Kidney epithelial cell (primary cell): ENCODE measurements around the gene CASTOR1. TPM values are rescaled to one million over a fixed set of nuclear protein-coding genes. Genes with fewer than 3 reads are reported as not detected.

Experiments
- DNase-seq: peaks from one replicate; pipeline ENCODE4 v3.0.0-alpha.2; 2010; ENCODE audit warnings: low read depth
- H3K27me3 ChIP-seq: 2 replicates; pipeline ENCODE4 v1.6.0; 2011; ENCODE audit warnings: low read length; ENCODE audit not compliant: control insufficient read depth, insufficient read depth
- H3K36me3 ChIP-seq: 2 replicates; pipeline ENCODE4 v1.5.1; 2011; ENCODE audit warnings: low read length; ENCODE audit not compliant: control insufficient read depth, insufficient read depth
- H3K4me3 ChIP-seq: 2 replicates; pipeline ENCODE4 v1.5.1; 2011; ENCODE audit warnings: low read depth, mild to moderate bottlenecking, control low read depth, low read length
- total RNA-seq: library from RNA; depleted of rRNA; stranded (reverse); fragments of >200 nt; gene quantifications from 2 replicates; pipeline ENCODE4 v1.2.3, GENCODE V29; 2015
- TF ChIP-seq, protein P1 (sequence below): IDR thresholded peaks from 2 replicates; pipeline ENCODE4 v1.5.1; 2011; ENCODE audit warnings: mild to moderate bottlenecking, moderate library complexity, low read length, control low read depth, inconsistent platforms; ENCODE audit not compliant: insufficient read depth, poor library complexity, severe bottlenecking

The CASTOR1 gene
- total RNA-seq, 1 donor from 2014 or later, result 10.5 TPM

DNA sequence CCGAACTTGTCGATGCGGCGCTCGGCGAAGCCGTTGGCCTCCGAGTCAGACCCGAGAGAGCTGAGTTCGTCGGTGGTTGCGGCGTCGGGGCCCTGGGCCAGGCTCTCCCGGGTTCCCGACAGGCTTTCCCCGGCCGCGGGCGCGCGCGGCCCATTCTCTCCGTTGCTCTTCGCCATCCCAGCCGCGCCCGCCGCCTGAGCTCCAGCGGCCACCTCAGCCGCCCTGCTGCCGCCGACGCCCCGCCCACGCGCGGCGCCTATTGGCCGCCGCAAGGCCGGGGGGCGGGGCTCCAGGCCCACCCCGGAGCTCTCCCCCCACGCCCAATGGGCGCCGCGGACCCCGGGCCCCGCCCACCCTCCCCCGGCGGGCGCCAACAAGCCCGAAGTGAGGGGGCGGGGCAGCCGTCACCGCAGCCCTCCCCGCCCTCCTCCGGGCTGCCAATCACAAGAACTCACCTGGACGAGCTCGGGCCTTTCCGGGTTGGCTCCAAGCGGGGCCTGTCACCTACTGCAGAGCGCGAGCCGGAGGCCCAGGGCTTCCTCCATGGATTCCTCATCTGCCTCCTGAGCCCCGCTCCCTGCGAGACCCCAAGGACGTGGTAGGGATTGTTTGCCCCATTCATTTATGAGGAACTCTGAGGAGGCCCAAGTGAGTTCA lies 37.5 kb upstream of the CASTOR1 start, which contains the start of gene TBC1D10A:
TBC1D10A (minus strand) TSS at position 236 of the 657 bp plus-strand sequence; CDS start at position 176, 60 bp downstream.
- H3K27me3 ChIP-seq, result no peaks in the 10 kb centered on the region
- H3K4me3 ChIP-seq, result peak within 1 kb of the TSS; percentile 67
- peak; percentile 70 for DNase-seq
- TF ChIP-seq, protein P1, sequence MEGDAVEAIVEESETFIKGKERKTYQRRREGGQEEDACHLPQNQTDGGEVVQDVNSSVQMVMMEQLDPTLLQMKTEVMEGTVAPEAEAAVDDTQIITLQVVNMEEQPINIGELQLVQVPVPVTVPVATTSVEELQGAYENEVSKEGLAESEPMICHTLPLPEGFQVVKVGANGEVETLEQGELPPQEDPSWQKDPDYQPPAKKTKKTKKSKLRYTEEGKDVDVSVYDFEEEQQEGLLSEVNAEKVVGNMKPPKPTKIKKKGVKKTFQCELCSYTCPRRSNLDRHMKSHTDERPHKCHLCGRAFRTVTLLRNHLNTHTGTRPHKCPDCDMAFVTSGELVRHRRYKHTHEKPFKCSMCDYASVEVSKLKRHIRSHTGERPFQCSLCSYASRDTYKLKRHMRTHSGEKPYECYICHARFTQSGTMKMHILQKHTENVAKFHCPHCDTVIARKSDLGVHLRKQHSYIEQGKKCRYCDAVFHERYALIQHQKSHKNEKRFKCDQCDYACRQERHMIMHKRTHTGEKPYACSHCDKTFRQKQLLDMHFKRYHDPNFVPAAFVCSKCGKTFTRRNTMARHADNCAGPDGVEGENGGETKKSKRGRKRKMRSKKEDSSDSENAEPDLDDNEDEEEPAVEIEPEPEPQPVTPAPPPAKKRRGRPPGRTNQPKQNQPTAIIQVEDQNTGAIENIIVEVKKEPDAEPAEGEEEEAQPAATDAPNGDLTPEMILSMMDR, result no peak
- H3K36me3 ChIP-seq, result no peaks in the 10 kb centered on the region

DNA sequence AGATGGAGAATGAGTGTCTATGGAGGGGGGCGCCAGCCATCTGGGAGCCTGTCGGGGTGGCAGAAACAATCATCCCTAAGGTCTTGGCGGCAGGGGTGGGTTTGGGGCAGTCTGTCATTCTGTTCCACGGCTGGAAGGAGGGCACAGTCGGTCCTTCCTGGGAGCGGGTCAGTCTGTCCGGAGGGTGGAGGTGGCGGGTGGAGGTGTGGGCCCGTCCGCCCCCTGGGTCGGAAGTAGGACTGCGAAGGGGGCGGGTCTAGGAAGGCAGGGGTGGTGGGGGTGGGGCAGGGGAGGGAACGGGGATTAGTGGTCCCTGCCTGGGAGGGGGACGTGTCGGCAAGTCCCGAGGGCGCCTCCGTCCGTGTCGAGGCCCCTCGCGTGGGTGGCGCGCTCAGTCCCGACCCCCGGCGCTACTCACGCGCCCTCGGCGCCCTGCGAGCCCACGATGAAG lies 37.0 kb upstream of the CASTOR1 start:
- Histone ChIP-seq H3K27me3 (no peaks in the 10 kb centered on the region), H3K4me3 (peak overlapping the region; percentile 67), H3K36me3 (no peaks in the 10 kb centered on the region)
- TF ChIP-seq, protein P1, result no peak
- DNase-seq, result no peak

DNA sequence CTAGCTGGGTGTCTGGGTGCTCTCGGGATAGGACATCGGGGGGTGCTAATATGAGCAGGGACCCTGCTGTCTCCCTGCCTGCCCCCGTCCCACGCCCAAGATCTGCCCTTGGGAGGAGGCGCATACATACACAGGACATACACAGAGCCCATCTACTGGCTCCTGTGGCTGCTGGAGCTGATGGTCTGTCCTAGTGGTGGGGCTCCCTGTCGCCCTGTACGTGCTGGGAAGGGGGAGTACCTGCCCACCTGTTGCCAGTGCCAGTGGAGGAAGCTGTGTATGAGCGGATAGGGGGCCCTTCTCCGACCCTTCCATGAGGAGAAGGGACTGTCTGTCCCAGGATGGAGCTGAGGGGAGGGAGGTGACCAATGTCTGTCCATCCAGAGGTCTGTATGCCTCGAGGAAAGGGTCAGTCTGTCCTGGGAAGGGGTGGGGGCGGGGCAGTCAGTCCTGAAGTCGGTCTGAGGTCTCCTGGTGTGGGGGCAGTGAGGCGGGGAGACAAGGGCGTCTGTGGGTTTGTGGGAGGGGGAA lies 36.5 kb upstream of the CASTOR1 start:
- TF ChIP-seq, protein P1, result no peak
- H3K4me3 ChIP-seq, result peak overlapping the region; percentile 67
- no peak for DNase-seq
- H3K27me3 ChIP-seq, result no peaks in the 10 kb centered on the region
- H3K36me3 ChIP-seq, result no peaks in the 10 kb centered on the region

DNA sequence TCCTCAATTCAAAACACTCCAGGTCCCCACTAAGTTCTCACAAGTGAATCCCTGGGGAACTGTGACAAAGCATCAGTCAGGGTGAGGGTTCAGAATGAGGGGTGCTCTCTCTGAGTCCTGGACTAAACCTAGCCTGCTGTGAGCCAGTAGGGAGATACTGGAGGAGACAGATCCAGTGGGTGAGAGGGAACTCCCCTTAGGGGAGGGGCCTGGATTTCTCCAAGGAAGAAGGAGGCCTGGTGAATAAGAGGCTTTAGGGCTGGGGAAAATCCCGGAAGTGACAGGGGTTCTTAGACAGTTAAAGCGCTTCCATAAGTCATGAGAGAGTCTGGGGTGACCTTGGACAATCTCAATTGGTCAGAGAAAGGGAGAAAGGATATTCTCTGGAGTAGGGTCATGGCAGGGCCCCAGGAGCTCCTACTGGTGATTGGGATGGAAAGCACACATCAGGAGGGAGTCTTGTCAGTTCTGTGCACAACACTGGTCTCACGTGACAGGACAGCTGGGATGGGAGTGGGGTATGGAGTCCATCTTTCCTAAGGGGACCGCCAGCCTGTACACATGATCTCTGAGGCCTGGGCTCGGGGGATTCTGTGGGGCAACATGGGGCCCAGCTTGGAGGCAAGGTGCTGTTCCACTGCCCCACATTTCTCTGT lies 35.9 kb upstream of the CASTOR1 start:
- Histone ChIP-seq H3K36me3 (no peaks in the 10 kb centered on the region), H3K4me3 (peak overlapping the region; percentile 67), H3K27me3 (no peaks in the 10 kb centered on the region)
- TF ChIP-seq, protein P1, result no peak
- no peak for DNase-seq

DNA sequence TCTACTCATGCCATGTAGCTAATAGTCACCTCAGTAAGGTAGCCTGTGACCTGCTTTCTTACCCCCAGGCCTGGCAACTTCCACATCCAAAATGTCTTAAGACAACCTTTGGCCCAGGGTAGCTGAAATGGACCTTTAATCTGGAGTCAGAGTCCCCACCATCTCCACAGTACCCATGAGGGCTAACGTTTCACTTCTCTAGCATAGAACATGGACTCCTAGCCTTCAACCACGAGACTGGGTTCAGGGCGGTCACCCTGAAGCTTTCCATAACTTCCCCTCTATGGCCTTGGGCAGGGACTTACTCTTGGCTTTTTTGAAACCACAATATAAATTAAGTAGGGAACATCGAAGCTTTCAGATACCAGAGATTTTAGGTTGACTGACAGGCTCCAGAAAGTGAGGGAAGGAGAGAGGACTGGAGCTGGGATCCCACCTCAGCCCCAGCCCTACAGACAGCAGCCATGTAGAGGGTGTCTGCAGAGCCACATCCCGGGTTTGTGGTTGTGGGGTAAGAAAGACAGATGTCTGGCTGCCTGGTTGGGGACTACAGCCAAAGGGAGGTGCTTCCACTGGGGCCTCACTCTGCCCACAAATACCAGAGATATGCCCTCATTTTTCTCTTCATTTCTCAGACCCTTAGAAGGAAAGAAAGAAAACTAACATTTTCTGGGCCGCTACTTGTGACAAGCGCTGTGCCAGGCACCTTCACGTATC lies 34.9 kb upstream of the CASTOR1 start:
- DNase-seq, result no peak
- Histone ChIP-seq H3K27me3 (no peaks in the 10 kb centered on the region), H3K36me3 (no peaks in the 10 kb centered on the region), H3K4me3 (no peak overlapping the region)
- TF ChIP-seq, protein P1, result no peak
